A549 (cell line): ENCODE data around the gene RTN4R. TPM values are rescaled to one million over a fixed set of nuclear protein-coding genes. Genes with fewer than 3 reads are reported as not detected.

ENCODE experiments used
- ATAC-seq, 2 experiments: fragments of 200-7000 bp in 1 of 2; fragments of >200 bp in 1 of 2; cut with Nextera tagmentation in 1 of 2; cut with Tn5 transposase in 1 of 2; 3 replicates each; pipeline versions ENCODE4 v1.8.0 to v1.9.1; 2018 to 2020; ENCODE audit warnings: mild to moderate bottlenecking in 1 of 2, moderate library complexity in 1 of 2
- CTCF ChIA-PET: fragments of 300-600 bp; sonication (Branson Sonifier 250); formaldehyde crosslinking; extraction: SDS; loops from one replicate; lab custom pipeline; 2021; ENCODE audit warnings: antibody characterized with exemption, inconsistent platforms; lab: Yijun Ruan, JAX
- POLR2A ChIA-PET: fragments of 350-600 bp; formaldehyde crosslinking; extraction: SDS; loops from one replicate; lab custom pipeline; 2021; ENCODE audit warnings: antibody characterized with exemption, inconsistent platforms; lab: Yijun Ruan, JAX
- DNase-seq, 2 experiments: peaks; one replicate each; pipeline versions ENCODE4 v3.0.0 to v3.0.0-alpha.2; 2011 to 2016; ENCODE audit warnings: low read depth in 1 of 2, low spot score in 1 of 2
- FAIRE-seq: peaks from 2 replicates; lab custom pipeline; 2011; peaks lifted over from hg19 to GRCh38; lab: Jason Lieb, UNC
- H3K27ac ChIP-seq, 2 experiments: fragments of >200 bp; sonication (Bioruptor Twin); formaldehyde crosslinking; 3 replicates each; pipeline ENCODE4 v1.5.1; 2016 to 2017
- H3K4me1 ChIP-seq: fragments of >200 bp; sonication (Bioruptor Twin); formaldehyde crosslinking; 3 replicates; pipeline ENCODE4 v1.6.1; 2016
- H3K4me2 ChIP-seq: fragments of >200 bp; sonication (Bioruptor Twin); formaldehyde crosslinking; 3 replicates; pipeline ENCODE4 v1.6.1; 2016
- H3K4me3 ChIP-seq: fragments of >200 bp; sonication (Bioruptor Twin); formaldehyde crosslinking; 3 replicates; pipeline ENCODE4 v1.5.1; 2016
- H3K9me3 ChIP-seq: fragments of >200 bp; sonication (Bioruptor Twin); formaldehyde crosslinking; 3 replicates; pipeline ENCODE4 v1.6.1; 2016
- CEBPB ChIP-seq, 2 experiments: fragments of >200 bp in 1 of 2; sonication (Bioruptor Twin) in 1 of 2; formaldehyde crosslinking in 1 of 2; IDR thresholded peaks; 2 replicates each; pipeline ENCODE4 v1.6.1; 2012 to 2016
- EHMT2 ChIP-seq: fragments of 200-600 bp; sonication (generic); IDR thresholded peaks from 2 replicates; pipeline ENCODE4 v1.6.1; 2016; ENCODE audit warnings: antibody characterized with exemption, low read depth, mild to moderate bottlenecking, moderate library complexity
- EP300 ChIP-seq, 2 experiments: fragments of >200 bp; sonication (Bioruptor Twin); formaldehyde crosslinking; IDR thresholded peaks; 2 replicates in 1 of 2; 3 replicates in 1 of 2; pipeline ENCODE4 v1.6.1; 2016 to 2017
- FOSB ChIP-seq: fragments of 250-450 bp; sonication (Bioruptor Pico); IDR thresholded peaks from 2 replicates; pipeline ENCODE4 v1.5.0; 2020; ENCODE audit warnings: mild to moderate bottlenecking, moderate library complexity
- FOXS1 ChIP-seq: fragments of 250-450 bp; sonication (Bioruptor Pico); IDR thresholded peaks from 2 replicates; pipeline ENCODE4 v1.5.0; 2020; ENCODE audit warnings: mild to moderate bottlenecking, moderate library complexity
- HOXB13 ChIP-seq: fragments of 250-450 bp; sonication (Bioruptor Pico); IDR thresholded peaks from 2 replicates; pipeline ENCODE4 v1.5.0; 2020; ENCODE audit warnings: low read depth, mild to moderate bottlenecking, moderate library complexity
- JUNB ChIP-seq: fragments of >200 bp; sonication (Bioruptor Twin); formaldehyde crosslinking; IDR thresholded peaks from 2 replicates; pipeline ENCODE4 v1.6.1; 2016
- KDM5A ChIP-seq: fragments of 200-600 bp; sonication (generic); IDR thresholded peaks from 2 replicates; pipeline ENCODE4 v1.6.1; 2016; ENCODE audit warnings: antibody characterized with exemption, mild to moderate bottlenecking
- NPAS2 ChIP-seq: fragments of 250-450 bp; sonication (Bioruptor Pico); IDR thresholded peaks from 2 replicates; pipeline ENCODE4 v1.8.0; 2022; ENCODE audit warnings: mild to moderate bottlenecking, moderate library complexity, borderline replicate concordance
- PBX3 ChIP-seq: IDR thresholded peaks from 2 replicates; pipeline ENCODE4 v1.6.1; 2012
- POLR2AphosphoS2 ChIP-seq: conservative IDR thresholded peaks from 2 replicates; pipeline ENCODE4 v1.6.1; 2012; ENCODE audit warnings: low read length, improper control_type of control experiment, inconsistent platforms
- RFX5 ChIP-seq: fragments of 450-650 bp; IDR thresholded peaks from 2 replicates; pipeline ENCODE4 v1.7.1; 2014; ENCODE audit warnings: antibody characterized with exemption, mild to moderate bottlenecking, moderate library complexity
- SMC3 ChIP-seq: fragments of >200 bp; sonication (Bioruptor Twin); formaldehyde crosslinking; IDR thresholded peaks from 3 replicates; pipeline ENCODE4 v1.6.1; 2018; ENCODE audit warnings: inconsistent platforms
- ZC3H11A ChIP-seq: fragments of 450-650 bp; IDR thresholded peaks from 2 replicates; pipeline ENCODE4 v1.6.1; 2014; ENCODE audit warnings: antibody characterized with exemption, mild to moderate bottlenecking
- ZSCAN20 ChIP-seq: fragments of 250-450 bp; sonication (Bioruptor Pico); IDR thresholded peaks from 2 replicates; pipeline ENCODE4 v1.8.0; 2022; ENCODE audit warnings: mild to moderate bottlenecking, moderate library complexity
- WGBS: methylation state at CpG from one replicate; pipeline ENCODE4 v1.1.6; 2017; ENCODE audit errors: missing lambda C conversion rate; 5-methylcytosine and 5-hydroxymethylcytosine counted together
- polyA plus RNA-seq, 4 experiments: library from polyadenylated mRNA; depleted of rRNA in 3 of 4; stranded (reverse); fragments of >200 nt; fragmentation: RNase III in 1 of 4; extraction: RNeasy Plus Mini Kit Qiagen cat#74134 plus additional on column Dnase treatment in 1 of 4; gene quantifications; 2 replicates in 3 of 4; 3 replicates in 1 of 4; pipeline ENCODE4 v1.2.3, GENCODE V29; 2011 to 2017
- TF ChIP-seq, protein P1 (sequence below): fragments of 250-450 bp; sonication (Bioruptor Pico); IDR thresholded peaks from 2 replicates; pipeline ENCODE4 v1.5.0; 2020; ENCODE audit warnings: low read depth, mild to moderate bottlenecking, moderate library complexity
- TF ChIP-seq, protein P2 (sequence below): IDR thresholded peaks from 2 replicates; pipeline ENCODE4 v1.6.1; 2012
- TF ChIP-seq, protein P3 (sequence below): fragments of 450-650 bp; IDR thresholded peaks from 2 replicates; pipeline ENCODE4 v1.6.1; 2014; ENCODE audit warnings: antibody characterized with exemption
- TF ChIP-seq, protein P4 (sequence below): fragments of 150-350 bp; IDR thresholded peaks from 2 replicates; pipeline ENCODE4 v1.6.1; 2014; ENCODE audit warnings: low read depth, mild to moderate bottlenecking, low read length
- TF ChIP-seq, protein P5 (sequence below): IDR thresholded peaks from 2 replicates; pipeline ENCODE4 v1.6.1; 2012; ENCODE audit warnings: low read depth, borderline replicate concordance

The RTN4R gene
- polyA plus RNA-seq, 2 of the 4 experiments (the other 2 are of a cell fraction): 1.0 to 2.7 TPM

GRCh38 chr22:20211997-20212753, 55.9 kb downstream of the RTN4R start (continued):
- TF ChIP-seq, protein P1, sequence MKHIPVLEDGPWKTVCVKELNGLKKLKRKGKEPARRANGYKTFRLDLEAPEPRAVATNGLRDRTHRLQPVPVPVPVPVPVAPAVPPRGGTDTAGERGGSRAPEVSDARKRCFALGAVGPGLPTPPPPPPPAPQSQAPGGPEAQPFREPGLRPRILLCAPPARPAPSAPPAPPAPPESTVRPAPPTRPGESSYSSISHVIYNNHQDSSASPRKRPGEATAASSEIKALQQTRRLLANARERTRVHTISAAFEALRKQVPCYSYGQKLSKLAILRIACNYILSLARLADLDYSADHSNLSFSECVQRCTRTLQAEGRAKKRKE (CRISPR knock-in tag): no peak
- TF ChIP-seq EP300 (IDR thresholded peaks at IDR 0.05) (no peak), RFX5 (no peak), KDM5A (no peak), POLR2AphosphoS2 (no peak), SMC3 (no peak), EHMT2 (no peak), FOXS1 (CRISPR knock-in tag) (no peak)
- TF ChIP-seq, protein P2, sequence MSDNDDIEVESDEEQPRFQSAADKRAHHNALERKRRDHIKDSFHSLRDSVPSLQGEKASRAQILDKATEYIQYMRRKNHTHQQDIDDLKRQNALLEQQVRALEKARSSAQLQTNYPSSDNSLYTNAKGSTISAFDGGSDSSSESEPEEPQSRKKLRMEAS: no peak
- TF ChIP-seq, protein P3, sequence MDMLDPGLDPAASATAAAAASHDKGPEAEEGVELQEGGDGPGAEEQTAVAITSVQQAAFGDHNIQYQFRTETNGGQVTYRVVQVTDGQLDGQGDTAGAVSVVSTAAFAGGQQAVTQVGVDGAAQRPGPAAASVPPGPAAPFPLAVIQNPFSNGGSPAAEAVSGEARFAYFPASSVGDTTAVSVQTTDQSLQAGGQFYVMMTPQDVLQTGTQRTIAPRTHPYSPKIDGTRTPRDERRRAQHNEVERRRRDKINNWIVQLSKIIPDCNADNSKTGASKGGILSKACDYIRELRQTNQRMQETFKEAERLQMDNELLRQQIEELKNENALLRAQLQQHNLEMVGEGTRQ: no peak
- TF ChIP-seq, all 56 proteins: peak for 0

GRCh38 chr22:20211409-20211996, 56.6 kb downstream of the RTN4R start:
- H3K4me3 ChIP-seq: no peak overlapping the region
- H3K9me3 ChIP-seq: no peaks in the 10 kb centered on the region
- H3K4me2 ChIP-seq: no peak overlapping the region
- ATAC-seq (no peak), DNase-seq (no peak), FAIRE-seq (no peak)
- ChIA-PET CTCF (interaction anchor here (0.5 to 1.1 kb wide), 3 partner anchors 39 to 481 kb away, joined by 3 read pairs; no protein-coding TSS in a partner anchor), POLR2A (no interaction called here)
- TF ChIP-seq FOSB (CRISPR knock-in tag) (no peak), JUNB (no peak), ZSCAN20 (CRISPR knock-in tag) (no peak), CEBPB (IDR thresholded peaks at IDR 0.05) (no peak), NPAS2 (CRISPR knock-in tag) (no peak)
- TF ChIP-seq, protein P4, sequence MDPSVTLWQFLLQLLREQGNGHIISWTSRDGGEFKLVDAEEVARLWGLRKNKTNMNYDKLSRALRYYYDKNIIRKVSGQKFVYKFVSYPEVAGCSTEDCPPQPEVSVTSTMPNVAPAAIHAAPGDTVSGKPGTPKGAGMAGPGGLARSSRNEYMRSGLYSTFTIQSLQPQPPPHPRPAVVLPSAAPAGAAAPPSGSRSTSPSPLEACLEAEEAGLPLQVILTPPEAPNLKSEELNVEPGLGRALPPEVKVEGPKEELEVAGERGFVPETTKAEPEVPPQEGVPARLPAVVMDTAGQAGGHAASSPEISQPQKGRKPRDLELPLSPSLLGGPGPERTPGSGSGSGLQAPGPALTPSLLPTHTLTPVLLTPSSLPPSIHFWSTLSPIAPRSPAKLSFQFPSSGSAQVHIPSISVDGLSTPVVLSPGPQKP: no peak
- TF ChIP-seq, protein P5, sequence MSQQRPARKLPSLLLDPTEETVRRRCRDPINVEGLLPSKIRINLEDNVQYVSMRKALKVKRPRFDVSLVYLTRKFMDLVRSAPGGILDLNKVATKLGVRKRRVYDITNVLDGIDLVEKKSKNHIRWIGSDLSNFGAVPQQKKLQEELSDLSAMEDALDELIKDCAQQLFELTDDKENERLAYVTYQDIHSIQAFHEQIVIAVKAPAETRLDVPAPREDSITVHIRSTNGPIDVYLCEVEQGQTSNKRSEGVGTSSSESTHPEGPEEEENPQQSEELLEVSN: no peak
- TF ChIP-seq, protein P1 (CRISPR knock-in tag): no peak
- no peak overlapping the region for H3K27ac ChIP-seq
- 92% methylated on average over 6 of the region's 10 CpGs for WGBS
- H3K4me1 ChIP-seq: peaks cover 8% of the 10 kb centered on the region; the same call in 1 of the 3 replicates

DNA sequence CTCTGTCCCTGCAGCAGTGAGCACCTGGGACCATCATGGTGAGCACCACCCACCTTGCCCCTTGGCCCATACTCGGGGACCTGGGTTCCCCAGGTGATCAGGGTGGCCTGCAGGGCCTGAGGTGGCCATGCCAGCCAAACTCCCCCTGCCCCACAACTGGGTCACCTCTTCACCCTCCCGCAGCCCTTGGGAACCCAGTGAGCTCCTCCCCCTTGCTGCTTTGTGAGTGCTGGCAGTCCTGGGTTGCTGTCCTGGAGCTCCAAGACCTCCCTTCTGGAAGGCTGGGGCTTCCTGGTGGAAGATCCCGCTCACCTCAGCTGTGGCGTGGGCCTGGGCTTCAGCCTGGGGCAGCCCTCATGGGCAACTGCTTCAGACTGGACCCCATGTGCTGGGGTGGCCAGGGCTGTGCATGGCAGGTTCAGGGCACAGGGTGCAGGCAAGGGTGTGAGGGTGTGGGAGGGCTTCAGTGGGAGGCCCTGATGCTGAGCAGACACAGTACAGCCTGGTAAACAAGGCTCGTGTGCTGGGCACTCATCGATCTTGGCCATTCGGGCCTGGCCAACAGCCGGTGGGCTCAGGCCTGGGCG, 57.6 kb downstream of the RTN4R start:
- ChIA-PET POLR2A (interaction anchor here (1.5 kb wide), 1 partner anchor 18 kb away, joined by 5 read pairs; no protein-coding TSS in a partner anchor), CTCF (interaction anchor here (1.1 kb wide), 1 partner anchor 75 kb away, joined by 3 read pairs; no protein-coding TSS in a partner anchor)
- DNase-seq (no peak), FAIRE-seq (no peak), ATAC-seq (no peak)
- no peak overlapping the region for H3K4me3 ChIP-seq
- H3K9me3 ChIP-seq: no peaks in the 10 kb centered on the region
- H3K27ac ChIP-seq: no peak overlapping the region
- 90% methylated on average over 4 of the region's 9 CpGs for WGBS
- peaks cover 12% of the 10 kb centered on the region; the same call in 2 of the 3 replicates for H3K4me1 ChIP-seq
- no peak for TF ChIP-seq ZC3H11A
- no peak for TF ChIP-seq HOXB13 (CRISPR knock-in tag)
- TF ChIP-seq SMC3: no peak
- no peak for TF ChIP-seq PBX3
- no peak overlapping the region for H3K4me2 ChIP-seq
